Mononuclear cell (primary cell): ENCODE results near the gene MKX. TPM values are rescaled to one million over a fixed set of nuclear protein-coding genes. Genes with fewer than 3 reads are reported as not detected.

Experiments
- H3K27me3 ChIP-seq: 2 replicates; pipeline ENCODE4 v1.6.0; 2011; ENCODE audit warnings: low read length, control low read depth; ENCODE audit not compliant: insufficient read depth
- H3K4me1 ChIP-seq: 2 replicates; pipeline ENCODE4 v1.5.1; 2011; ENCODE audit warnings: mild to moderate bottlenecking, low read length, control low read depth; ENCODE audit not compliant: insufficient read depth
- H3K4me3 ChIP-seq: 2 replicates; pipeline ENCODE4 v1.5.1; 2011; ENCODE audit warnings: mild to moderate bottlenecking, low read length, moderate library complexity
- H3K9me3 ChIP-seq: 2 replicates; pipeline ENCODE4 v1.5.1; 2011; ENCODE audit warnings: low read depth, mild to moderate bottlenecking, control low read depth, low read length
- total RNA-seq: library from RNA; depleted of rRNA; stranded (reverse); fragments of >200 nt; gene quantifications from one replicate; pipeline ENCODE4 v1.2.3, GENCODE V29; 2012

The MKX gene
- total RNA-seq, 1 donor = not detected

GRCh38 chr10:27744802-27745731 is 552 bp downstream of the MKX start:
- Histone ChIP-seq H3K4me1 (peaks cover 60% of the 10 kb centered on the region), H3K9me3 (no peaks in the 10 kb centered on the region), H3K4me3 (no peak overlapping the region), H3K27me3 (peaks cover 97% of the 10 kb centered on the region)

- peaks cover 90% of the 10 kb centered on the region for H3K27me3 ChIP-seq
- no peaks in the 10 kb centered on the region for H3K9me3 ChIP-seq
- peak overlapping the region; percentile 25 for H3K4me3 ChIP-seq
- peaks cover 60% of the 10 kb centered on the region for H3K4me1 ChIP-seq
These were observed 1.5 kb downstream of the MKX start for GRCh38 chr10:27743877-27744801.

- peaks cover 60% of the 10 kb centered on the region for H3K4me1 ChIP-seq
- peak overlapping the region; percentile 52 for H3K4me3 ChIP-seq
- no peaks in the 10 kb centered on the region for H3K9me3 ChIP-seq
- peaks cover 90% of the 10 kb centered on the region for H3K27me3 ChIP-seq
These were observed 2.4 kb downstream of the MKX start for GRCh38 chr10:27743012-27743876.

- Histone ChIP-seq H3K4me3 (peak overlapping the region; percentile 52), H3K9me3 (no peaks in the 10 kb centered on the region), H3K4me1 (peaks cover 60% of the 10 kb centered on the region), H3K27me3 (peaks cover 85% of the 10 kb centered on the region)
These were observed 3.2 kb downstream of the MKX start for GRCh38 chr10:27742195-27743011.

- Histone ChIP-seq H3K27me3 (peaks cover 82% of the 10 kb centered on the region), H3K9me3 (no peaks in the 10 kb centered on the region), H3K4me3 (no peak overlapping the region), H3K4me1 (peaks cover 53% of the 10 kb centered on the region)
These were observed 4.2 kb downstream of the MKX start for GRCh38 chr10:27741173-27742091.

GRCh38 chr10:27736396-27736795 is 9.2 kb downstream of the MKX start:
- no peaks in the 10 kb centered on the region for H3K9me3 ChIP-seq
- peaks cover 60% of the 10 kb centered on the region for H3K27me3 ChIP-seq
- H3K4me3 ChIP-seq = no peak overlapping the region
- H3K4me1 ChIP-seq = peaks cover 6% of the 10 kb centered on the region

GRCh38 chr10:27730041-27730440 is 15.6 kb downstream of the MKX start:
- H3K9me3 ChIP-seq = no peaks in the 10 kb centered on the region
- no peak overlapping the region for H3K4me3 ChIP-seq
- H3K4me1 ChIP-seq = no peaks in the 10 kb centered on the region
- peaks cover 16% of the 10 kb centered on the region for H3K27me3 ChIP-seq

GRCh38 chr10:27728338-27728737 is 17.3 kb downstream of the MKX start:
- Histone ChIP-seq H3K4me1 (no peaks in the 10 kb centered on the region), H3K4me3 (no peak overlapping the region), H3K27me3 (peaks cover 4% of the 10 kb centered on the region), H3K9me3 (no peaks in the 10 kb centered on the region)

GRCh38 chr10:27724287-27724686 is 21.3 kb downstream of the MKX start:
- Histone ChIP-seq H3K4me1 (no peaks in the 10 kb centered on the region), H3K4me3 (no peak overlapping the region), H3K9me3 (no peaks in the 10 kb centered on the region), H3K27me3 (peaks cover 10% of the 10 kb centered on the region)

GRCh38 chr10:27723436-27723835 is 22.2 kb downstream of the MKX start:
- peaks cover 15% of the 10 kb centered on the region for H3K27me3 ChIP-seq

GRCh38 chr10:27720529-27720928 is 25.1 kb downstream of the MKX start:
- Histone ChIP-seq H3K9me3 (no peaks in the 10 kb centered on the region), H3K27me3 (peaks cover 18% of the 10 kb centered on the region), H3K4me1 (no peaks in the 10 kb centered on the region), H3K4me3 (no peak overlapping the region)

More at GRCh38 chr10:27723436-27723835, 22.2 kb downstream of the MKX start:
- H3K9me3 ChIP-seq = no peaks in the 10 kb centered on the region
- H3K4me1 ChIP-seq = no peaks in the 10 kb centered on the region
- no peak overlapping the region for H3K4me3 ChIP-seq

- Histone ChIP-seq H3K9me3 (no peaks in the 10 kb centered on the region), H3K4me1 (no peaks in the 10 kb centered on the region), H3K4me3 (no peak overlapping the region), H3K27me3 (peaks cover 18% of the 10 kb centered on the region)
These were observed 26.6 kb downstream of the MKX start for GRCh38 chr10:27719052-27719451.

- no peaks in the 10 kb centered on the region for H3K4me1 ChIP-seq
- H3K9me3 ChIP-seq = no peaks in the 10 kb centered on the region
These were observed 27.8 kb downstream of the MKX start for GRCh38 chr10:27717861-27718260.

More at GRCh38 chr10:27717861-27718260, 27.8 kb downstream of the MKX start:
- Histone ChIP-seq H3K4me3 (no peak overlapping the region), H3K27me3 (peaks cover 18% of the 10 kb centered on the region)
